Stimulated activated CD8-positive, alpha-beta memory T cell treated with anti-CD3 and anti-CD28 coated beads, Interleukin-12 subunit alpha, Interleukin-12 subunit beta, amount 100 ng/mL, for 4 hours (primary cell): ENCODE results near the gene MOG.
A peak's percentile ranks its signal among the peaks of the same experiment; 100 is the strongest.

Experiments
- DNase-seq: peaks from one replicate; pipeline ENCODE4 v3.0.0-alpha.2; 2020; ENCODE audit warnings: low read depth

The MOG gene

DNA sequence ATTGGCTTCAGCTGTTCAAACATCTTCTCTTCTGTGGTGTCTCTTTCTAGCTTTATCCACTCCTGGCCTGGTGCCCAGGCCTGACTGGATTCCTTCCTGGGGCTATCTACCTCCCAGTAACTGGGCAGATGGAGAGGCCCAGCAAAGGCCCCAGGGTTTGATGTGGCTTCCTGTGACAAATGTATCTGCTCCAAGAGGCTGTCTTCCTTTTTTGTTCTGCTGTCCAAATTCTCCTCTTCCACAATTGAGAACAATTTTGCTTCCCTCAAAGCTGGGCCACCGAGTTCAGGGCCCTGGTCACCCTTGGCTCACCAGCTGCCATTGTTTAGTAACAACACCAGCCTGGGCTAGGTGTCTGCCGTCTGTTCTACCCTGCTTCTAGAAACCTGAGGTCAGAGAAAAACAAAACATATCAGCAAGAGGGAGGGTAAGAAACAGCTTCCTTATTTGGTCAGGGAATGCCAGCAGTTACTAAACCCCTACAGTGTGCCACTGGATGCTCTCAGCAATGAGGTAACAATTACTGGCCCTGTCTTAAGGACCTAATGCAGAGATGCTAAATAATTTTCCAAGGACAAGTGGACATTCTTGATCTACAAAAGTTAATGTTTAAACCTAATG, 20.2 kb downstream of the MOG start:
- no peak for DNase-seq

DNA sequence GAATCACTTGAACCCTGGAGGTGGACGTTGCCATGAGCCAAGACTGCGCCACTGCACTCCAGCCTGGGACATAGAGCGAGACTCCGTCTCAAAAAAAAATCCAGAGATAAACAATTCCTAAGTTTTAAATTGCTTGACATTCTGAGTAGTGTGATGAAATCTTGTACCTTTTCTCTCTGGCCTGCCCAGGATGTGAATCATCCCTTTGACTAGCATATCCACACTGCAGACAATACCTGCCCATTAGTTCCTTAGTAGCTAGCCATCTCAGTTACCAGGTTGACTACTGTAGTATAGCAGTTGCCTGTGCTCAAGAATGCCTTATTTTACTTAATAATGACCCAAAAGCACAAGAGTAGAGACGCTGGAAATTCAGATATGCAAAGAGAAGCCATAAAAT, 21.2 kb downstream of the MOG start:
- DNase-seq: no peak

- no peak for DNase-seq
These were observed 23.1 kb downstream of the MOG start for GRCh38 chr6:29679962-29680361.

DNA sequence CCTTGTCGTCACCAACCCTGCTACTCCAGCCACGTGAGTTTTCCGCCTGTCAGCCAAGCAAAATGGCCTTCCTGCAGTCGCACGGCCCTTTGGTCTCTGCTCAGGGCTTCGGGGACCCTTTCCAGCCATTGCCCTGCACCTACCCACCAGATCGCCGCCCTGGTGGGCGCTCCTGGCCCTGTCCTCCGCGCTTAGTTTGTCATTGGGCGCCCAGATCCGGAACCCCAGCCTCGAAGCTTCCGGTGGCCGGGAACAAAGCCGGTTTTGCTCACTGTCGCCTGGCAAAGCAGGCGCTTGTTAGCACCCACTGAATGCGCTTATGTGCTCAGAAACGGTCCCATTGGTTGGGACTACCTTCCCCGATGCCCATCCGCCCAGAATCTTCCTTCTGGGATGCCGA, 23.5 kb downstream of the MOG start:
- no peak for DNase-seq

DNA sequence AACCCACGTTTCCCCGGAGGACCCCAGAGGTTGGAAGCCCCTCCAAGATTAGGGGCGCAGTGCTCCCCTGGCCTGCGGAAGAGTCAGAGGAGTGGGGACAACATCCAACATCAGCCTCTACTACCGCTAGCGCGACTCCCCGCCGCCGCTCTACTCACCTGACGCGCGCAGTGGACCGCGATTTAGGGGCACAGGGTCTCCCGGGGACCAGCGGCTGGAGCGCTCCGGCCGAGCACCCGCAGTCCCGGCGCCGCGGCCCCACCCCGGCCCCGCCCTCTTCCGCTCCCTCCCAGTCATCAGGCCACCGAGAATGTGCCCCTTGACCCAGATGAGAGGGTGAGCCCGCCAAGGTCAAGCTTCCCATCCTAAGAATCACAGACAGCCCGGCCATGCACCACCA, 24.0 kb downstream of the MOG start, which contains the start of gene ZFP57:
TSS of gene ZFP57 (minus strand) at position 249 of the 400 bp plus-strand sequence. CDS start 4,149 bp downstream, outside the sequence.
- no peak for DNase-seq

- no peak for DNase-seq
These were observed 24.9 kb downstream of the MOG start for GRCh38 chr6:29681811-29682210.

GRCh38 chr6:29685718-29686326, 28.9 kb downstream of the MOG start:
- no peak for DNase-seq

DNA sequence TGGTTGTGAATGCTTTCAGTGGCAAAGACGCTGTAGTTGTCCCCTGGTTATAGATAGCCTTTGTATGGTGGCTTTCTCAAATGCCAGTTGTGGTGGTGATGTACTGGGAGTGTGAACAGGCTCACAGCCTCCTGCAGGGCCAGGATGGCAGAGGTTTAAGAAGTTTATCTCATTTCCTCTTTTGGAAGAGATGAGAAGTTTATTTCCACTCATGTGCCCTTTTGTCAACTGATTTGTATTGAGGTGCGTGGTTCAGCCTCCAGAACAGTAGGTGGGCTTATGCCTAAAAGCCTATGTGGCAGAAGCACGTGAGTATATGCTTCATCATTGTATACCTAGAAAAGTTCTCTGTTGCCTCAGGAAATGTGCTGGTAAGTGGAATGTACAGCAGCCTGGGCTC, 37.7 kb downstream of the MOG start:
- no peak for DNase-seq

DNA sequence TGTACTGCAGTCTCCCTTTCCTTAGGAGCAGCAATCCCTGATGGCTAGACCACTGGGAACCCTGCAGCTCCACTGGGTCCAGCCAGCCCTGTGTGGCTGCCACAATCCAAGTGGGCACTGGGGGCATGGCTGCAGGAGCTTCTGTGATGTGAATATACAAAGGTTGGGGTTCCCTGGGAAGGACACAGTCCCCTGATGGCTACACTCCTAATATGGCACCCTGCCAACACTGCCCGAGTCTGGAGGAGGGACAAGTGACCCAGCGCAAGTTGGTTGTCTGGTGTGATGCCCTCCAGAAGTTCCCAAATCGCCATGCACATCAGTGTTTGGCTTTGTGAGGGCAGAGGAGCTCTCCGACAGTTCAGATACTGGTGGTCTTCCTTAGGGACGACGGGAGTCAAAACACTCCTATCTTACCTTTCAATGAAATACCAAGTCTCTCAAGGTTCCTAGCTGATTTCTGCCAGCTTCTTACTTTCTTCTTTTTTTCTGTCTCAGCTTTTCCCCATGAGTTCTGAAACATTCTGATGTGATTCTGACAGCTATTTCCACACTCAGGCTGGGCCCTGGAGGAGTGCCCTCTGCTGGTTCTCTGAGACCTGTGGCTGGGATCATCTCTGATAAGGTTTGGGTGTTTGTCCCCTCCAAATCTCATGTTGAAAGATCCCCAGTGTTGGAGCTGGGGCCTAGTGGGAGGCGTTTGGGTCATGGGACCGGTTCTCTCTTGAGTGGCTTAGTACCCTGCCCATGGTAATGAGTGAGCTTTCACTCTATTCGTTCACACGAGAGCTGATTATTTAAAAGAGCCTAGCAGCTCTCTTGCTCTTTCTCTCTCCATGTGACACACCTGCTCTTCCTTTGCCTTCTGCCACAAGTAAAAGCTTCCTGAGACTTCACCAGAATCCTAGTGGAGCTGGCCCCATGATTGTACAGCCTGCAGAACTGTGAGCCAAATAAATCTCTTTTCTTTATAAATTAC, 39.5 kb downstream of the MOG start:
- DNase-seq: no peak

DNA sequence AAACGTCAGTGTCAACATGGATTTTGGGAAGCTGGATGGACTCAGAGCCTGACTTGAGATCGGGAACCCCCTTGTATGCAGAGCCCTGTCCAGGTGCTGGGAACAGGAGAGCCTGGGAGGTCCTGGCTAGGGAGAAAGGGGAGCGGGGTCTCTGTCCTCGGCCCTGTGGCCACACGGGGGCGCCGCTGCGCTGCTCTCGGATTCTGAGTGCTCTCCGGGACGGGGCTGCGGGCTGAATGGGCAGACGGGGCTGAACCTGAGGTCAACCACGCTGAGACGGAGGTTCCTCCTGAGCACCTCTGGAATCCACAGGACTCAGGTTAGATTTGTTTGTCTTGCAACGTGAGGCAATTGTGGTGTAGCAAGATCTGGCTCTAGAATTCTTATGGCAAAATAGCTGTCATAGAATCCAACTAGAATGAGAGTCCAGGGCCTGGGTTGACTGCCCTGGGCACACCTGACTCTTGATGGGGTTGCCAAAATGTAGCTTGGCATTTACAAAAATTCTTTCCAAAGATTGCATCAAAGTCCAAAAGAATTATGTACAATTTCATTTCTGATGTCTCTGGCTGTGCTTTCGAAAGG, 45.7 kb downstream of the MOG start:
- peak; percentile 60 for DNase-seq

- DNase-seq: no peak
These were observed 48.7 kb downstream of the MOG start for GRCh38 chr6:29705389-29706231.

DNA sequence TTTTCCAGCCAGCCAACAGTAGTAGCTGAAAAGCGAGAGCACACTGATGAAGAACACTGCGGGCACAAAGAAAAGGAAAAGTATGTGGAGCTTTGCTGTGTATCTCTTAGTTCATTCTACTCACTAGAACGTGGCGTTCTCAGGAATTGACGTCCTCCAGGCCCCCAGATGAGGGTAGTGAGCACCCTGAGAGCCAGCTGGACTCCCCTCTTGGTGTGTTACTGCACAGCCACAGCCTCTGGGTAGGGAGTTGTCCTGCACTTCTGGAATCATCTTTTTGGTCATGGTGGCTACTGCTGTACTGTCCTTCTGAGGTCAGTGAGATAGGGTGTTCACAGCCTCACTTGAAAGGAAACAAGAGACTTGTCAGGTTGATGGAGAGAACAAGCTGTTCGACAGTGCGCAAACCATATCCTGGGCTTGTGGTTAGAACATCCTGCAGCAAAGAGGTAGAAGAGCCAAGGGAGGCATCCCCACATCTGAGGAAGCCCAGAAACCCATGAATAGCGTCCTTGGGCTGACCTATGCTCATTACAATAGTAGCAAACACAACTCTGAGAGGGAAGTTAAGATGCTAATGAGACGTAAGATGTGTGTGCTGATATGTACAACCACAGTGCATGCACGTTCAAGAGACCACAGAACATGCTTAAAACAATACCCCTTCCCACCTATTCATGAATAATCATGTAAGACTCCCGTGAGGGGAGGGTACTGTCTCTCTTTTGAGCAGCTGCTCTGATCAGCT, 51.7 kb downstream of the MOG start:
- no peak for DNase-seq

DNA sequence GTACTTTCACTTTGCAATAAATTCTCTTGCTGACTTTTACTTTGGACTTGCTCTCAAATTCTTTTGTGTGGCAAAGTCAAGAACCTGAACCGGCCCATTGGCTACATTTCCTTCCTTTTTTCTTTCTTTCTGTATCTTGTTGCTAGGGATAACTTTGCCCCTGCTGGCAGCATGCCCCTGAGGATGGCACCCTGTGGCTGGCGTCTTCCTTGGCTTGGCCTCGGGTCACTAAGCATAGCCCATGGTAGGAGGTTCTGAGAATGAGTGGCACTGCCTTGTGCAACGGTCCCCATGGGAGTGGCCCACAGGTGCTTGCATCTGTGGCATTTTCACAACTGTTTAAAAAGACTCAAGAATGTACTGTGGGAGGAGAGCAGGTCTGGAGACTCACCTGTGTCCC, 52.3 kb downstream of the MOG start:
- no peak for DNase-seq

GRCh38 chr6:29710281-29710941, 53.5 kb downstream of the MOG start:
- DNase-seq: no peak

DNA sequence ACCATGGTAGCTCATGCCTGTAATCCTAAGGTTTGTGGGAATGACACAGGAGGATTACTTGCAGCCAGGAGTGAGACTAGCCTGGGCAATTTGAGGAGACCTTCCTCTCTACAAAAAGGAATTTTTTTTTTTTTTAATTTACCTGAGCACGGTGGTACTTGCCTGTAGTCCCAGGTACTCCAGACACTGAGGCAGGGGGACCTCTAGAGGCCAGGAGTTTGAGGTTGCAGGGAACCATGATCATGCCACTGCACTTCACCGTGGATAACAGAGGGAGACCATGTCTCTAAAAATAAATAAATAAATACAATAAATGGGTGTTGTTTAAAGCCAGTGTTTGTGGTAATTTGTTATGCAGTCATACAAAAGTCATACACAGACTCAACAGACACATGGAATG, 64.0 kb downstream of the MOG start:
- no peak for DNase-seq
